DOHH2 (cell line): ENCODE measurements around the gene TNNC1.

Experiments used
- H3F3A ChIP-seq: fragments of 200-600 bp; sonication (generic), shearing (Covaris generic); 2 replicates; pipeline ENCODE4 v1.6.0; 2016; ENCODE audit warnings: antibody characterized with exemption, mild to moderate bottlenecking; ENCODE audit not compliant: control insufficient read depth, insufficient read depth
- H3K27ac ChIP-seq: fragments of 200-600 bp; sonication (generic); 2 replicates; pipeline ENCODE4 v1.5.1; 2014; ENCODE audit warnings: low read depth, mild to moderate bottlenecking, low read length, moderate library complexity
- H3K27me3 ChIP-seq: fragments of 200-600 bp; sonication (generic); 2 replicates; pipeline ENCODE4 v1.6.1; 2014; ENCODE audit warnings: mild to moderate bottlenecking, low read length, mixed read lengths; ENCODE audit not compliant: control insufficient read depth
- H3K36me3 ChIP-seq: fragments of 200-600 bp; sonication (generic); 2 replicates; pipeline ENCODE4 v1.6.1; 2014; ENCODE audit warnings: mild to moderate bottlenecking, low read length, moderate library complexity, mixed read lengths; ENCODE audit not compliant: control insufficient read depth
- H3K4me1 ChIP-seq: fragments of 200-600 bp; sonication (generic); 2 replicates; pipeline ENCODE4 v1.6.1; 2014; ENCODE audit warnings: mild to moderate bottlenecking, low read length, mixed read lengths; ENCODE audit not compliant: control insufficient read depth
- H3K4me2 ChIP-seq: fragments of 200-600 bp; sonication (generic); 2 replicates; pipeline ENCODE4 v1.6.0; 2014; ENCODE audit warnings: mild to moderate bottlenecking, low read length, moderate library complexity
- H3K4me3 ChIP-seq: fragments of 200-600 bp; sonication (generic); 2 replicates; pipeline ENCODE4 v1.5.1; 2014; ENCODE audit warnings: mild to moderate bottlenecking, low read length, mixed read lengths
- H3K79me2 ChIP-seq: fragments of 200-600 bp; sonication (generic); 2 replicates; pipeline ENCODE4 v1.6.1; 2014; ENCODE audit warnings: mild to moderate bottlenecking, low read length, mixed read lengths; ENCODE audit not compliant: control insufficient read depth
- H3K9me2 ChIP-seq: fragments of 200-600 bp; sonication (generic); replicated peaks from 2 replicates; pipeline ENCODE4 v1.6.1; 2014; ENCODE audit warnings: mild to moderate bottlenecking, low read length, mixed read lengths; ENCODE audit not compliant: control insufficient read depth
- H3K9me3 ChIP-seq: fragments of 200-600 bp; sonication (generic); 2 replicates; pipeline ENCODE4 v1.6.1; 2014; ENCODE audit warnings: antibody characterized with exemption, low read length, mixed read lengths; ENCODE audit not compliant: control insufficient read depth, insufficient read depth
- H4K20me1 ChIP-seq: fragments of 200-600 bp; sonication (generic); 2 replicates; pipeline ENCODE4 v1.6.0; 2014; ENCODE audit warnings: low read depth, mild to moderate bottlenecking, antibody characterized with exemption, low read length, moderate library complexity; ENCODE audit not compliant: control insufficient read depth, insufficient read depth
- EZH2phosphoT487 ChIP-seq: fragments of 200-600 bp; sonication (generic); IDR thresholded peaks from 2 replicates; pipeline ENCODE4 v1.6.1; 2017; ENCODE audit warnings: borderline replicate concordance, mild to moderate bottlenecking, antibody characterized with exemption, low read length, moderate library complexity, mixed read lengths
- TF ChIP-seq, protein P1 (sequence below): fragments of 200-600 bp; sonication (generic); IDR thresholded peaks from one replicate; pipeline ENCODE4 v1.5.1; 2014; ENCODE audit warnings: antibody characterized with exemption, mild to moderate bottlenecking, low read depth, low read length; ENCODE audit not compliant: poor library complexity, severe bottlenecking

Gene TNNC1

DNA sequence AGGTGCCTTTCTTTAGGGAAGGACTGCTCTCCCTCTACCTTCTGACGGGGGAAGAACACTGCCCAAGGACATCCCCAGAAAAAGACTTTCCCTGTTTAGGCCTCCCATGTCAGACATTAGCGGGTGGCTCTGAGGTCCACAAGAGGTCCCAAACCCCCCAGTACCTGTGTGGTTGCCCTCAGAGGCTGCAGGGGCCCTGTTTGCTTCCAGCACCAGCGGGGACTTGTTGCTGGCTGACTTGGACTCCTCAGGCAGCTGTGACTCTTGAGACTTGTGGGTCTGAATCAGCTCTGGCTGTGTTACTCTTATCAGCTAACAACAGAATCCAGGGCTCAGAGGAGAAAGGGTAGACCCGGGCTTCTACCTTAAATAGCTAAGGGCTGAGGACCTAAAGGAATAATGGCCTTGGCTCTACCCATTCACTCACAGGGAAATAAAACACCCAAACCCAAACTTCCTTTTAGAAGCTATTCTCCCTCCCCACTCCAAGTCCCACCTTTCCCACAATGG, 48.2 kb downstream of the TNNC1 start:
- Histone ChIP-seq H3K4me2 (no peak overlapping the region), H3K27me3 (no peaks in the 10 kb centered on the region), H3K9me3 (no peaks in the 10 kb centered on the region), H3K79me2 (peaks cover 29% of the 10 kb centered on the region), H3K9me2 (no peaks in the 10 kb centered on the region), H3K27ac (no peak overlapping the region), H4K20me1 (peaks cover 4% of the 10 kb centered on the region; the same call in 1 of the 2 replicates), H3K4me1 (peaks cover 12% of the 10 kb centered on the region), H3K4me3 (no peak overlapping the region), H3F3A (no peaks in the 10 kb centered on the region; the same call in 1 of the 2 replicates), H3K36me3 (peaks cover 81% of the 10 kb centered on the region)
- no peak for TF ChIP-seq EZH2phosphoT487
- TF ChIP-seq, protein P1, sequence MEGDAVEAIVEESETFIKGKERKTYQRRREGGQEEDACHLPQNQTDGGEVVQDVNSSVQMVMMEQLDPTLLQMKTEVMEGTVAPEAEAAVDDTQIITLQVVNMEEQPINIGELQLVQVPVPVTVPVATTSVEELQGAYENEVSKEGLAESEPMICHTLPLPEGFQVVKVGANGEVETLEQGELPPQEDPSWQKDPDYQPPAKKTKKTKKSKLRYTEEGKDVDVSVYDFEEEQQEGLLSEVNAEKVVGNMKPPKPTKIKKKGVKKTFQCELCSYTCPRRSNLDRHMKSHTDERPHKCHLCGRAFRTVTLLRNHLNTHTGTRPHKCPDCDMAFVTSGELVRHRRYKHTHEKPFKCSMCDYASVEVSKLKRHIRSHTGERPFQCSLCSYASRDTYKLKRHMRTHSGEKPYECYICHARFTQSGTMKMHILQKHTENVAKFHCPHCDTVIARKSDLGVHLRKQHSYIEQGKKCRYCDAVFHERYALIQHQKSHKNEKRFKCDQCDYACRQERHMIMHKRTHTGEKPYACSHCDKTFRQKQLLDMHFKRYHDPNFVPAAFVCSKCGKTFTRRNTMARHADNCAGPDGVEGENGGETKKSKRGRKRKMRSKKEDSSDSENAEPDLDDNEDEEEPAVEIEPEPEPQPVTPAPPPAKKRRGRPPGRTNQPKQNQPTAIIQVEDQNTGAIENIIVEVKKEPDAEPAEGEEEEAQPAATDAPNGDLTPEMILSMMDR: no peak

DNA sequence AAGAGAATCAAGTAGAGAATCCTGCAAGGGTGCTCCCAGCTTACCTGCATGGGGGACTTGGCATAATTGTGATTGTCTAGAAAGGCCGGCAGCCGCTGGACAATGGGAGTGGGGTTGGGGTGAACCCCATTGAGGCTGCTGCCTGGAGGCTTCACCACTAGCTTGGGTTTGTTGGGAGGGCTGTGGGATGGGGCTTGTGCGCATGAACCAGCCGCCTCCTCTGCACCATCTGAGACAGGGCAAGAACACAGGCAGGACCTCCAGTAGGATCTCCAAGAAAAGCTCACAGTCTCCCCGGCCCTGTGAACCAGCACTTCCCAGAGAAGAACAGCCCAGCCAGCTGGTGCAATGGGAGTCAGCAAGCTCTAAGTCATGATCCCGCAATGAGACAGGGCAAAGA, 48.8 kb downstream of the TNNC1 start:
- Histone ChIP-seq H3K27ac (no peak overlapping the region), H3K79me2 (peaks cover 28% of the 10 kb centered on the region), H3K36me3 (peaks cover 83% of the 10 kb centered on the region)

DNA sequence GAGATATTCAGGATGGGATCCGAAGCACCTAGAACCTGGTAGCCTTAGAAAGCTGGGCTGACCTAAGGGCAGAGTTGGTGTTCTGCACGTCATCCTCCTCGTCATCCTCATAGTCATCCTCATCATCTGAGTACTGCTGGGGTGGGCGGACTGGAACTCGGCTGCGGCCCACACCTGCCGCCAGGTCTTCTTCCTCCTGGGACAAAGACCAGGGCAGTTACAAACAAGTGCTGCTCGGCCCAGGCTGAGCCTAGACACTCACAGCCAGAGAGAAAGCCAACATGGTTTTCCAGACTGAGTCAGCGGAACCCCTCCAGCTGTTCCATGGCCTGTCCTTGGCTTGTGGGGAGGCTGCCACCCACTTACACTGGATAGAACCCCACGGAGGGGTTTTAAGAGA, 49.5 kb downstream of the TNNC1 start:
- peaks cover 83% of the 10 kb centered on the region for H3K36me3 ChIP-seq

More for the DNA sequence above, 48.8 kb downstream of the TNNC1 start:
- H3K4me3 ChIP-seq: no peak overlapping the region
- no peaks in the 10 kb centered on the region for H3K9me3 ChIP-seq
- H3K27me3 ChIP-seq: no peaks in the 10 kb centered on the region
- no peaks in the 10 kb centered on the region for H3F3A ChIP-seq
- no peaks in the 10 kb centered on the region for H3K9me2 ChIP-seq
- peaks cover 4% of the 10 kb centered on the region; the same call in 1 of the 2 replicates for H4K20me1 ChIP-seq
- H3K4me2 ChIP-seq: no peak overlapping the region
- TF ChIP-seq EZH2phosphoT487: no peak
- TF ChIP-seq, protein P1: no peak
- peaks cover 12% of the 10 kb centered on the region for H3K4me1 ChIP-seq

More for the DNA sequence above, 49.5 kb downstream of the TNNC1 start:
- peaks cover 12% of the 10 kb centered on the region for H3K4me1 ChIP-seq
- H3K9me2 ChIP-seq: no peaks in the 10 kb centered on the region
- H3K4me3 ChIP-seq: no peak overlapping the region
- H4K20me1 ChIP-seq: peaks cover 3% of the 10 kb centered on the region; the same call in 1 of the 2 replicates
- no peaks in the 10 kb centered on the region for H3K27me3 ChIP-seq
- H3K27ac ChIP-seq: no peak overlapping the region
- no peaks in the 10 kb centered on the region for H3F3A ChIP-seq
- H3K4me2 ChIP-seq: no peak overlapping the region
- H3K79me2 ChIP-seq: peaks cover 24% of the 10 kb centered on the region
- TF ChIP-seq, protein P1: no peak
- no peak for TF ChIP-seq EZH2phosphoT487
- no peaks in the 10 kb centered on the region for H3K9me3 ChIP-seq
